GM19239 (cell line): Measurements from ENCODE around the gene GABBR2.

Experiments
- DNase-seq: peaks from one replicate; pipeline ENCODE4 v3.0.0; 2011; ENCODE audit warnings: low spot score; ENCODE audit not compliant: insufficient read length
- FAIRE-seq: peaks from 2 replicates; lab custom pipeline; 2011; peaks lifted over from hg19 to GRCh38; lab: Jason Lieb, UNC

GABBR2 gene

GRCh38 chr9:98341157-98342097, 367.3 kb downstream of the GABBR2 start:
- no peak for DNase-seq

GRCh38 chr9:98339987-98340800, 368.5 kb downstream of the GABBR2 start:
- DNase-seq (no peak), FAIRE-seq (no peak)

More at GRCh38 chr9:98341157-98342097, 367.3 kb downstream of the GABBR2 start:
- no peak for FAIRE-seq

GRCh38 chr9:98335661-98336060, 373.1 kb downstream of the GABBR2 start:
- DNase-seq (no peak), FAIRE-seq (no peak)

GRCh38 chr9:98334796-98335195, 373.9 kb downstream of the GABBR2 start:
- FAIRE-seq (no peak), DNase-seq (no peak)

GRCh38 chr9:98333703-98334582, 374.8 kb downstream of the GABBR2 start:
- FAIRE-seq (no peak), DNase-seq (no peak)

GRCh38 chr9:98332405-98332831, 376.3 kb downstream of the GABBR2 start:
- no peak for DNase-seq

GRCh38 chr9:98331536-98332259, 377.0 kb downstream of the GABBR2 start:
- DNase-seq, result no peak
- FAIRE-seq, result no peak

More at GRCh38 chr9:98332405-98332831, 376.3 kb downstream of the GABBR2 start:
- no peak for FAIRE-seq

- DNase-seq, result no peak
- FAIRE-seq, result no peak
These were observed 377.9 kb downstream of the GABBR2 start for GRCh38 chr9:98330831-98331230.

GRCh38 chr9:98329904-98330303, 378.8 kb downstream of the GABBR2 start:
- FAIRE-seq (no peak), DNase-seq (no peak)

- DNase-seq (no peak), FAIRE-seq (no peak)
These were observed 379.5 kb downstream of the GABBR2 start for GRCh38 chr9:98329281-98329680.

- FAIRE-seq, result no peak
- DNase-seq, result no peak
These were observed 380.0 kb downstream of the GABBR2 start for GRCh38 chr9:98328770-98329169.

GRCh38 chr9:98328141-98328540, 380.6 kb downstream of the GABBR2 start:
- DNase-seq (no peak), FAIRE-seq (no peak)

GRCh38 chr9:98327249-98327561, 381.5 kb downstream of the GABBR2 start:
- DNase-seq (no peak), FAIRE-seq (no peak)

- no peak for DNase-seq
- no peak for FAIRE-seq
These were observed 382.1 kb downstream of the GABBR2 start for GRCh38 chr9:98326459-98327248.

GRCh38 chr9:98324801-98325200, 383.9 kb downstream of the GABBR2 start:
- DNase-seq (no peak), FAIRE-seq (no peak)

- FAIRE-seq (no peak), DNase-seq (no peak)
These were observed 385.0 kb downstream of the GABBR2 start for GRCh38 chr9:98323831-98324135.

GRCh38 chr9:98323051-98323830, 385.5 kb downstream of the GABBR2 start:
- DNase-seq (no peak), FAIRE-seq (no peak)

- DNase-seq (no peak), FAIRE-seq (no peak)
These were observed 387.5 kb downstream of the GABBR2 start for GRCh38 chr9:98321269-98321668.
